ENCODE results near the gene TMEM238L. TPM values are rescaled to one million over a fixed set of nuclear protein-coding genes. Genes with fewer than 3 reads are reported as not detected.
"Not testable (repeated sequence)": the region's sequence is repeated elsewhere in the genome, so short reads cannot be mapped to it uniquely, and the experiment has no call there.

TMEM238L gene
- not detected in 2 replicates for total RNA-seq (2014; rRNA removed; shearing (Covaris generic))

GRCh38 chr17:10803830-10804475, at the start of gene TMEM238L:
Gene TMEM238L, minus strand, starts transcription at chr17:10804099. Its CDS starts 136 bp downstream, at chr17:10803963.
- peak; percentile 20 for DNase-seq (ENCODE audit: low read depth)

- DNase-seq (ENCODE audit: low read depth), result not testable (repeated sequence)
These were observed 42.7 kb upstream of the TMEM238L start for GRCh38 chr17:10846636-10847035.

GRCh38 chr17:10845388-10845751, 41.5 kb upstream of the TMEM238L start:
- DNase-seq (ENCODE audit: low read depth), result no peak

- peak; percentile 83 for DNase-seq (ENCODE audit: low read depth)
These were observed 40.9 kb upstream of the TMEM238L start for GRCh38 chr17:10844621-10845387.

- DNase-seq (ENCODE audit: low read depth), result peak; percentile 17
These were observed 39.9 kb upstream of the TMEM238L start for GRCh38 chr17:10843811-10844210.

GRCh38 chr17:10842658-10843057, 38.8 kb upstream of the TMEM238L start:
- DNase-seq (ENCODE audit: low read depth), result no peak

- DNase-seq (ENCODE audit: low read depth), result no peak
These were observed 34.8 kb upstream of the TMEM238L start for GRCh38 chr17:10838682-10839081.

GRCh38 chr17:10837921-10838320, 34.0 kb upstream of the TMEM238L start, which contains the start of gene PIRT:
Gene PIRT, minus strand, starts transcription at chr17:10838087. Its CDS starts 12,442 bp downstream, at chr17:10825645.
- no peak for DNase-seq (ENCODE audit: low read depth)

GRCh38 chr17:10836966-10837590, 33.2 kb upstream of the TMEM238L start:
- DNase-seq (ENCODE audit: low read depth), result no peak

- no peak for DNase-seq (ENCODE audit: low read depth)
These were observed 32.2 kb upstream of the TMEM238L start for GRCh38 chr17:10836145-10836544.

- no peak for DNase-seq (ENCODE audit: low read depth)
These were observed 27.8 kb upstream of the TMEM238L start for GRCh38 chr17:10831696-10832095.

GRCh38 chr17:10827898-10828552, 24.1 kb upstream of the TMEM238L start:
- DNase-seq (ENCODE audit: low read depth), result no peak

GRCh38 chr17:10824874-10825273, 21.0 kb upstream of the TMEM238L start:
- no peak for DNase-seq (ENCODE audit: low read depth)

- DNase-seq (ENCODE audit: low read depth), result no peak
These were observed 17.9 kb upstream of the TMEM238L start for GRCh38 chr17:10821770-10822169.

- no peak for DNase-seq (ENCODE audit: low read depth)
These were observed 17.2 kb upstream of the TMEM238L start for GRCh38 chr17:10821054-10821453.

- no peak for DNase-seq (ENCODE audit: low read depth)
These were observed 11.4 kb upstream of the TMEM238L start for GRCh38 chr17:10815319-10815718.

GRCh38 chr17:10814075-10814474, 10.2 kb upstream of the TMEM238L start:
- no peak for DNase-seq (ENCODE audit: low read depth)

GRCh38 chr17:10812674-10813073, 8.8 kb upstream of the TMEM238L start:
- DNase-seq (ENCODE audit: low read depth), result no peak

GRCh38 chr17:10809605-10810004, 5.7 kb upstream of the TMEM238L start:
- DNase-seq (ENCODE audit: low read depth), result no peak

- no peak for DNase-seq (ENCODE audit: low read depth)
These were observed 3.8 kb upstream of the TMEM238L start for GRCh38 chr17:10807704-10808128.

- no peak for DNase-seq (ENCODE audit: low read depth)
These were observed 2.8 kb upstream of the TMEM238L start for GRCh38 chr17:10806545-10807262.
